HepG2 (cell line): ENCODE results near the gene FAM110D. TPM values are rescaled to one million over a fixed set of nuclear protein-coding genes. Genes with fewer than 3 reads are reported as not detected.

Experiments used
- FOXA3 ChIP-seq: IDR thresholded peaks from 2 replicates; pipeline ENCODE4 v1.6.1; 2016; ENCODE audit warnings: missing genetic modification reagents, missing compliant biosample characterization
- HNF4A ChIP-seq: sonication (generic); formaldehyde crosslinking; IDR thresholded peaks from 2 replicates; pipeline ENCODE4 v1.4.0; 2020; ENCODE audit warnings: missing genetic modification reagents
- MEIS2 ChIP-seq: sonication (generic); formaldehyde crosslinking; IDR thresholded peaks from 2 replicates; pipeline ENCODE4 v1.9.0; 2021; ENCODE audit warnings: mild to moderate bottlenecking, missing genetic modification reagents
- NCOA5 ChIP-seq: sonication (generic); formaldehyde crosslinking; IDR thresholded peaks from 2 replicates; pipeline ENCODE4 v1.4.0; 2020; ENCODE audit warnings: missing genetic modification reagents
- RAD21 ChIP-seq: fragments of 450-650 bp; formaldehyde crosslinking; IDR thresholded peaks from 2 replicates; pipeline ENCODE4 v1.5.0; 2020; ENCODE audit warnings: mild to moderate bottlenecking
- SMARCE1 ChIP-seq: fragments of 450-650 bp; IDR thresholded peaks from 2 replicates; pipeline ENCODE4 v1.6.1; 2017; ENCODE audit warnings: borderline replicate concordance
- ZNF263 ChIP-seq: sonication (generic); formaldehyde crosslinking; IDR thresholded peaks from 2 replicates; pipeline ENCODE4 v1.4.0; 2020; ENCODE audit warnings: missing genetic modification reagents
- ZNF430 ChIP-seq: sonication (generic); formaldehyde crosslinking; IDR thresholded peaks from 2 replicates; pipeline ENCODE4 v1.9.0; 2021; ENCODE audit warnings: mild to moderate bottlenecking, missing genetic modification reagents
- ZNF496 ChIP-seq: sonication (generic); formaldehyde crosslinking; IDR thresholded peaks from 2 replicates; pipeline ENCODE4 v1.8.1; 2023; ENCODE audit warnings: mild to moderate bottlenecking, moderate library complexity, missing genetic modification reagents; ENCODE audit not compliant: insufficient replicate concordance
- ZNF629 ChIP-seq: sonication (generic); formaldehyde crosslinking; conservative IDR thresholded peaks from 2 replicates; pipeline ENCODE4 v1.5.0; 2020; ENCODE audit warnings: missing genetic modification reagents
- polyA plus RNA-seq, 8 experiments: library from polyadenylated mRNA; depleted of rRNA in 3 of 8; stranded (reverse) in 7 of 8; unstranded in 1 of 8; fragments of >200 nt; fragmentation: Illumina TruSeq in 4 of 8; extraction: Trizol in 4 of 8; gene quantifications; 2 replicates each; pipeline versions ENCODE4 v1.2.1 to v1.2.3, GENCODE V29; 2011 to 2016; ENCODE audit warnings: low read depth in 4 of 8, missing spikeins in 1 of 8, mixed read lengths in 1 of 8; ENCODE audit not compliant: insufficient read depth in 1 of 8
- total RNA-seq, 5 experiments: library from RNA; depleted of rRNA; stranded (reverse); fragments of >200 nt; fragmentation: Illumina TruSeq; extraction: Trizol; gene quantifications; 2 replicates each; pipeline ENCODE4 v1.2.3, GENCODE V29; 2016; ENCODE audit warnings: low read depth in 1 of 5
- TF ChIP-seq, protein P1 (sequence below): sonication (generic); formaldehyde crosslinking; IDR thresholded peaks from 2 replicates; pipeline ENCODE4 v1.9.0; 2021; ENCODE audit warnings: missing genetic modification reagents, mild to moderate bottlenecking, borderline replicate concordance
- TF ChIP-seq, protein P2 (sequence below): sonication (generic); formaldehyde crosslinking; IDR thresholded peaks from 2 replicates; pipeline ENCODE4 v1.4.0; 2020; ENCODE audit warnings: missing genetic modification reagents
- TF ChIP-seq, protein P3 (sequence below), 2 experiments: fragments of 450-650 bp in 1 of 2; sonication (generic) in 1 of 2; formaldehyde crosslinking in 1 of 2; IDR thresholded peaks; 2 replicates each; pipeline versions ENCODE4 v1.6.1 to v1.8.0; 2016 to 2022; ENCODE audit warnings: antibody characterized with exemption in 1 of 2, mild to moderate bottlenecking in 1 of 2, missing genetic modification reagents in 1 of 2
- TF ChIP-seq, protein P4 (sequence below): IDR thresholded peaks from 2 replicates; pipeline ENCODE4 v1.6.1; 2016; ENCODE audit warnings: control low read depth

The FAM110D gene
- total and polyA plus RNA-seq, 2 of the 13 experiments (the other 11 are each of a cell fraction or from before 2014, with no cell fraction given) = not detected

DNA sequence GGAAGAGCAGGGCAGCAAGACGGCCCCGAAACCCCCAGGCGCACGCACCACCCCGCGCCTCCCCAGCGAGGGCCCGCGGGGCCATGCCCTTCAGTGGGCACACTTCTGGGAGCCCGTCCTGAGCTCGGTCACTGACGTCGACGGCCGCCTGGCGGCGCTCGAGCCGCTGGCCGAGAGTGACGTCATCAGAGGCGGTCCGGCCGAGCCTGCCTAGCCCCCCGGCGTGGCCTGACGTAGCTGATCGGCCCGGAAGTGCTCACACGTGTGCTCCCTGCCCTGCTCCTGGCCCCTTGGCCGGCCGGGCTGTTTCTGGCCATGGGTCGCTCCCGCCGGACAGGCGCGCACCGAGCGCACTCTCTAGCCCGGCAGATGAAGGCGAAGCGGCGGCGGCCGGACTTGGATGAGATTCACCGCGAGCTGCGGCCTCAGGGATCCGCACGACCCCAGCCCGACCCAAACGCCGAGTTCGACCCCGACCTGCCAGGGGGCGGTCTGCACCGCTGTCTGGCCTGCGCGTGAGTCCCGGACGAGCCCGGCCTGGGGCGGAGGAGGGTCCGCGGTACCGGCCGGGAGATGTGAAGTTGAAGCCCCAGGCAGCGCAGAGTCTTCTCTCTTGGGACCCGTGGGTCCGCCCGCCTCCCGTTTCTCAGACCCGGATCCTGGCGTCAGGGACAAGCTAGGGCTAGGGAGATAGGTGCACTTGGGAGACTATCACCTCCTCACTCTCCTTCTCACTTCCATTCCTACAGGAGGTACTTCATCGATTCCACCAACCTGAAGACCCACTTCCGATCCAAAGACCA, 11.0 kb downstream of the FAM110D start, which contains the start of gene ZNF593 (continued):
- TF ChIP-seq, protein P1, sequence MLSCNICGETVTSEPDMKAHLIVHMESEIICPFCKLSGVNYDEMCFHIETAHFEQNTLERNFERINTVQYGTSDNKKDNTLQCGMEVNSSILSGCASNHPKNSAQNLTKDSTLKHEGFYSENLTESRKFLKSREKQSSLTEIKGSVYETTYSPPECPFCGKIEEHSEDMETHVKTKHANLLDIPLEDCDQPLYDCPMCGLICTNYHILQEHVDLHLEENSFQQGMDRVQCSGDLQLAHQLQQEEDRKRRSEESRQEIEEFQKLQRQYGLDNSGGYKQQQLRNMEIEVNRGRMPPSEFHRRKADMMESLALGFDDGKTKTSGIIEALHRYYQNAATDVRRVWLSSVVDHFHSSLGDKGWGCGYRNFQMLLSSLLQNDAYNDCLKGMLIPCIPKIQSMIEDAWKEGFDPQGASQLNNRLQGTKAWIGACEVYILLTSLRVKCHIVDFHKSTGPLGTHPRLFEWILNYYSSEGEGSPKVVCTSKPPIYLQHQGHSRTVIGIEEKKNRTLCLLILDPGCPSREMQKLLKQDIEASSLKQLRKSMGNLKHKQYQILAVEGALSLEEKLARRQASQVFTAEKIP (CRISPR knock-in tag) = no peak
- peak; percentile 59; the same call in 1 of the 2 replicates for TF ChIP-seq ZNF629 (CRISPR knock-in tag)
- TF ChIP-seq RAD21 (CRISPR knock-in tag) = peak; percentile 74
- peak; percentile 59 for TF ChIP-seq FOXA3 (CRISPR knock-in tag)
- peak; percentile 85 for TF ChIP-seq ZNF430
- TF ChIP-seq HNF4A = peak; percentile 56
- TF ChIP-seq, protein P2, sequence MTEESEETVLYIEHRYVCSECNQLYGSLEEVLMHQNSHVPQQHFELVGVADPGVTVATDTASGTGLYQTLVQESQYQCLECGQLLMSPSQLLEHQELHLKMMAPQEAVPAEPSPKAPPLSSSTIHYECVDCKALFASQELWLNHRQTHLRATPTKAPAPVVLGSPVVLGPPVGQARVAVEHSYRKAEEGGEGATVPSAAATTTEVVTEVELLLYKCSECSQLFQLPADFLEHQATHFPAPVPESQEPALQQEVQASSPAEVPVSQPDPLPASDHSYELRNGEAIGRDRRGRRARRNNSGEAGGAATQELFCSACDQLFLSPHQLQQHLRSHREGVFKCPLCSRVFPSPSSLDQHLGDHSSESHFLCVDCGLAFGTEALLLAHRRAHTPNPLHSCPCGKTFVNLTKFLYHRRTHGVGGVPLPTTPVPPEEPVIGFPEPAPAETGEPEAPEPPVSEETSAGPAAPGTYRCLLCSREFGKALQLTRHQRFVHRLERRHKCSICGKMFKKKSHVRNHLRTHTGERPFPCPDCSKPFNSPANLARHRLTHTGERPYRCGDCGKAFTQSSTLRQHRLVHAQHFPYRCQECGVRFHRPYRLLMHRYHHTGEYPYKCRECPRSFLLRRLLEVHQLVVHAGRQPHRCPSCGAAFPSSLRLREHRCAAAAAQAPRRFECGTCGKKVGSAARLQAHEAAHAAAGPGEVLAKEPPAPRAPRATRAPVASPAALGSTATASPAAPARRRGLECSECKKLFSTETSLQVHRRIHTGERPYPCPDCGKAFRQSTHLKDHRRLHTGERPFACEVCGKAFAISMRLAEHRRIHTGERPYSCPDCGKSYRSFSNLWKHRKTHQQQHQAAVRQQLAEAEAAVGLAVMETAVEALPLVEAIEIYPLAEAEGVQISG (CRISPR knock-in tag) = peak; percentile 90
- TF ChIP-seq, protein P3, sequence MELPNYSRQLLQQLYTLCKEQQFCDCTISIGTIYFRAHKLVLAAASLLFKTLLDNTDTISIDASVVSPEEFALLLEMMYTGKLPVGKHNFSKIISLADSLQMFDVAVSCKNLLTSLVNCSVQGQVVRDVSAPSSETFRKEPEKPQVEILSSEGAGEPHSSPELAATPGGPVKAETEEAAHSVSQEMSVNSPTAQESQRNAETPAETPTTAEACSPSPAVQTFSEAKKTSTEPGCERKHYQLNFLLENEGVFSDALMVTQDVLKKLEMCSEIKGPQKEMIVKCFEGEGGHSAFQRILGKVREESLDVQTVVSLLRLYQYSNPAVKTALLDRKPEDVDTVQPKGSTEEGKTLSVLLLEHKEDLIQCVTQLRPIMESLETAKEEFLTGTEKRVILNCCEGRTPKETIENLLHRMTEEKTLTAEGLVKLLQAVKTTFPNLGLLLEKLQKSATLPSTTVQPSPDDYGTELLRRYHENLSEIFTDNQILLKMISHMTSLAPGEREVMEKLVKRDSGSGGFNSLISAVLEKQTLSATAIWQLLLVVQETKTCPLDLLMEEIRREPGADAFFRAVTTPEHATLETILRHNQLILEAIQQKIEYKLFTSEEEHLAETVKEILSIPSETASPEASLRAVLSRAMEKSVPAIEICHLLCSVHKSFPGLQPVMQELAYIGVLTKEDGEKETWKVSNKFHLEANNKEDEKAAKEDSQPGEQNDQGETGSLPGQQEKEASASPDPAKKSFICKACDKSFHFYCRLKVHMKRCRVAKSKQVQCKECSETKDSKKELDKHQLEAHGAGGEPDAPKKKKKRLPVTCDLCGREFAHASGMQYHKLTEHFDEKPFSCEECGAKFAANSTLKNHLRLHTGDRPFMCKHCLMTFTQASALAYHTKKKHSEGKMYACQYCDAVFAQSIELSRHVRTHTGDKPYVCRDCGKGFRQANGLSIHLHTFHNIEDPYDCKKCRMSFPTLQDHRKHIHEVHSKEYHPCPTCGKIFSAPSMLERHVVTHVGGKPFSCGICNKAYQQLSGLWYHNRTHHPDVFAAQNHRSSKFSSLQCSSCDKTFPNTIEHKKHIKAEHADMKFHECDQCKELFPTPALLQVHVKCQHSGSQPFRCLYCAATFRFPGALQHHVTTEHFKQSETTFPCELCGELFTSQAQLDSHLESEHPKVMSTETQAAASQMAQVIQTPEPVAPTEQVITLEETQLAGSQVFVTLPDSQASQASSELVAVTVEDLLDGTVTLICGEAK (IDR thresholded peaks at IDR 0.05) = no peak
- TF ChIP-seq, protein P3 (CRISPR knock-in tag; IDR thresholded peaks at IDR 0.05) = peak; percentile 76
- peak; percentile 77; the same call in 1 of the 2 replicates for TF ChIP-seq MEIS2 (CRISPR knock-in tag)
- TF ChIP-seq ZNF263 (CRISPR knock-in tag) = peak; percentile 99
- TF ChIP-seq NCOA5 (CRISPR knock-in tag) = peak; percentile 90; the same call in 1 of the 2 replicates
- TF ChIP-seq SMARCE1 = no peak
- TF ChIP-seq, protein P4, sequence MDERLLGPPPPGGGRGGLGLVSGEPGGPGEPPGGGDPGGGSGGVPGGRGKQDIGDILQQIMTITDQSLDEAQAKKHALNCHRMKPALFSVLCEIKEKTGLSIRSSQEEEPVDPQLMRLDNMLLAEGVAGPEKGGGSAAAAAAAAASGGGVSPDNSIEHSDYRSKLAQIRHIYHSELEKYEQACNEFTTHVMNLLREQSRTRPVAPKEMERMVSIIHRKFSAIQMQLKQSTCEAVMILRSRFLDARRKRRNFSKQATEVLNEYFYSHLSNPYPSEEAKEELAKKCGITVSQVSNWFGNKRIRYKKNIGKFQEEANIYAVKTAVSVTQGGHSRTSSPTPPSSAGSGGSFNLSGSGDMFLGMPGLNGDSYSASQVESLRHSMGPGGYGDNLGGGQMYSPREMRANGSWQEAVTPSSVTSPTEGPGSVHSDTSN = no peak
- TF ChIP-seq ZNF496 (CRISPR knock-in tag) = no peak
